ENCODE results near the gene MSLN. TPM values are rescaled to one million over a fixed set of nuclear protein-coding genes. Genes with fewer than 3 reads are reported as not detected.
A peak's percentile ranks its signal among the peaks of the same experiment; 100 is the strongest.

MSLN gene
- polyA plus RNA-seq, 5 donors = 9.5 to 33.2 (median 18.5) TPM

- DNase-seq = no peak
Observed at GRCh38 chr16:802461-802860, 41.9 kb downstream of the MSLN start.

- no peak for DNase-seq
Observed at GRCh38 chr16:802914-803753, 42.6 kb downstream of the MSLN start.

GRCh38 chr16:803754-804080 lies 43.2 kb downstream of the MSLN start:
- no peak for DNase-seq

GRCh38 chr16:804193-805048 lies 43.9 kb downstream of the MSLN start:
- DNase-seq = no peak

GRCh38 chr16:805474-805873 lies 44.9 kb downstream of the MSLN start:
- DNase-seq = no peak

GRCh38 chr16:807347-808084 lies 47.0 kb downstream of the MSLN start:
- DNase-seq = peak; percentile 87 to 88

GRCh38 chr16:808085-808386 lies 47.5 kb downstream of the MSLN start:
- DNase-seq = no peak

- DNase-seq = no peak
Observed at GRCh38 chr16:813204-813915, 52.8 kb downstream of the MSLN start.

- no peak for DNase-seq
Observed at GRCh38 chr16:813916-814412, 53.4 kb downstream of the MSLN start.

- DNase-seq = no peak
Observed at GRCh38 chr16:814974-815373, 54.4 kb downstream of the MSLN start.

- no peak for DNase-seq
Observed at GRCh38 chr16:815861-816260, 55.3 kb downstream of the MSLN start.

- no peak for DNase-seq
Observed at GRCh38 chr16:817001-817906, 56.7 kb downstream of the MSLN start.

GRCh38 chr16:818132-818531 lies 57.6 kb downstream of the MSLN start:
- DNase-seq = no peak

Other genes starting within 250 kb of the MSLN start
- gene CAPN15, start 233.0 kb upstream of the MSLN start, polyA plus RNA-seq (ENCODE audit: insufficient read depth in 1 of 5, insufficient read length in 5 of 5, low replicate concordance in 1 of 5) = 10 to 100 TPM; 13.0 to 39.5 (median 20.8) TPM
- gene PRR35, start 200.3 kb upstream of the MSLN start, polyA plus RNA-seq (ENCODE audit: insufficient read depth in 1 of 5, insufficient read length in 5 of 5, low replicate concordance in 1 of 5) = under 1 TPM in 1 of 5 donors, not detected in 4; 0.07 TPM
- gene NHLRC4, start 193.7 kb upstream of the MSLN start, polyA plus RNA-seq (ENCODE audit: insufficient read depth in 1 of 5, insufficient read length in 5 of 5, low replicate concordance in 1 of 5) = 1 to 10 TPM; 1.5 to 4.9 (median 2.9) TPM
- gene PIGQ, start 190.8 kb upstream of the MSLN start, polyA plus RNA-seq (ENCODE audit: insufficient read depth in 1 of 5, insufficient read length in 5 of 5, low replicate concordance in 1 of 5) = 10 to 100 TPM; 28.8 to 48.1 (median 35.6) TPM
- 10 to 100 TPM; 15.3 to 33.7 (median 22.9) TPM for gene RAB40C, start 170.7 kb upstream of the MSLN start, polyA plus RNA-seq (ENCODE audit: insufficient read depth in 1 of 5, insufficient read length in 5 of 5, low replicate concordance in 1 of 5)
- gene WFIKKN1, start 129.7 kb upstream of the MSLN start, polyA plus RNA-seq (ENCODE audit: insufficient read depth in 1 of 5, insufficient read length in 5 of 5, low replicate concordance in 1 of 5) = 1 to 10 TPM in 1 of 5 donors, under 1 TPM in 4; 0.20 to 1.2 (median 0.36) TPM
- gene METTL26, start 124.4 kb upstream of the MSLN start, polyA plus RNA-seq (ENCODE audit: insufficient read depth in 1 of 5, insufficient read length in 5 of 5, low replicate concordance in 1 of 5) = 10 to 100 TPM; 37.9 to 74.1 (median 49.3) TPM
- 10 to 100 TPM in 3 of 5 donors, 1 to 10 TPM in 2; 6.0 to 16.9 (median 10.4) TPM for gene MCRIP2, start 118.9 kb upstream of the MSLN start, polyA plus RNA-seq (ENCODE audit: insufficient read depth in 1 of 5, insufficient read length in 5 of 5, low replicate concordance in 1 of 5)
- 10 to 100 TPM; 31.5 to 52.8 (median 39.5) TPM for gene WDR90, start 111.4 kb upstream of the MSLN start, polyA plus RNA-seq (ENCODE audit: insufficient read depth in 1 of 5, insufficient read length in 5 of 5, low replicate concordance in 1 of 5)
- 100 to 1,000 TPM in 1 of 5 donors, 10 to 100 TPM in 4; 47.5 to 119 (median 70.3) TPM for gene RHOT2, start 92.6 kb upstream of the MSLN start, polyA plus RNA-seq (ENCODE audit: insufficient read depth in 1 of 5, insufficient read length in 5 of 5, low replicate concordance in 1 of 5)
- 1 to 10 TPM in 2 of 5 donors, under 1 TPM in 3; 0.38 to 1.8 (median 0.81) TPM for gene RHBDL1, start 85.1 kb upstream of the MSLN start, polyA plus RNA-seq (ENCODE audit: insufficient read depth in 1 of 5, insufficient read length in 5 of 5, low replicate concordance in 1 of 5)
- gene STUB1, start 80.3 kb upstream of the MSLN start, polyA plus RNA-seq (ENCODE audit: insufficient read depth in 1 of 5, insufficient read length in 5 of 5, low replicate concordance in 1 of 5) = 100 to 1,000 TPM in 2 of 5 donors, 10 to 100 TPM in 3; 83.8 to 142 (median 96.2) TPM
- gene JMJD8, start 76.4 kb upstream of the MSLN start, polyA plus RNA-seq (ENCODE audit: insufficient read depth in 1 of 5, insufficient read length in 5 of 5, low replicate concordance in 1 of 5) = 10 to 100 TPM; 39.5 to 69.5 (median 43.3) TPM
- gene WDR24, start 70.3 kb upstream of the MSLN start, polyA plus RNA-seq (ENCODE audit: insufficient read depth in 1 of 5, insufficient read length in 5 of 5, low replicate concordance in 1 of 5) = 10 to 100 TPM in 3 of 5 donors, 1 to 10 TPM in 2; 7.4 to 15.3 (median 11.7) TPM
- gene FBXL16, start 54.9 kb upstream of the MSLN start, polyA plus RNA-seq (ENCODE audit: insufficient read depth in 1 of 5, insufficient read length in 5 of 5, low replicate concordance in 1 of 5) = under 1 TPM; 0.30 to 0.75 (median 0.59) TPM
- gene METRN, start 45.6 kb upstream of the MSLN start, polyA plus RNA-seq (ENCODE audit: insufficient read depth in 1 of 5, insufficient read length in 5 of 5, low replicate concordance in 1 of 5) = 10 to 100 TPM in 3 of 5 donors, 1 to 10 TPM in 2; 6.7 to 44.0 (median 10.8) TPM
- 10 to 100 TPM in 3 of 5 donors, 1 to 10 TPM in 2; 5.3 to 22.5 (median 10.8) TPM for gene ANTKMT, start 39.6 kb upstream of the MSLN start, polyA plus RNA-seq (ENCODE audit: insufficient read depth in 1 of 5, insufficient read length in 5 of 5, low replicate concordance in 1 of 5)
- gene CCDC78, start 34.3 kb upstream of the MSLN start, polyA plus RNA-seq (ENCODE audit: insufficient read depth in 1 of 5, insufficient read length in 5 of 5, low replicate concordance in 1 of 5) = 10 to 100 TPM in 1 of 5 donors, 1 to 10 TPM in 4; 1.3 to 13.0 (median 6.3) TPM
- gene HAGHL, start 33.6 kb upstream of the MSLN start, polyA plus RNA-seq (ENCODE audit: insufficient read depth in 1 of 5, insufficient read length in 5 of 5, low replicate concordance in 1 of 5) = 1 to 10 TPM; 2.1 to 7.3 (median 3.5) TPM
- gene CIAO3, start 19.7 kb upstream of the MSLN start, polyA plus RNA-seq (ENCODE audit: insufficient read depth in 1 of 5, insufficient read length in 5 of 5, low replicate concordance in 1 of 5) = 10 to 100 TPM; 16.2 to 25.7 (median 16.8) TPM
- gene RPUSD1, start 27.6 kb downstream of the MSLN start, polyA plus RNA-seq (ENCODE audit: insufficient read depth in 1 of 5, insufficient read length in 5 of 5, low replicate concordance in 1 of 5) = 10 to 100 TPM in 3 of 5 donors, 1 to 10 TPM in 2; 8.3 to 19.2 (median 10.4) TPM
- gene CHTF18, start 27.9 kb downstream of the MSLN start, polyA plus RNA-seq (ENCODE audit: insufficient read depth in 1 of 5, insufficient read length in 5 of 5, low replicate concordance in 1 of 5) = 10 to 100 TPM; 16.8 to 31.0 (median 25.2) TPM
- gene GNG13, start 40.0 kb downstream of the MSLN start, polyA plus RNA-seq (ENCODE audit: insufficient read depth in 1 of 5, insufficient read length in 5 of 5, low replicate concordance in 1 of 5) = under 1 TPM in 1 of 5 donors, not detected in 4; 0.10 TPM
- gene LMF1, start 210.2 kb downstream of the MSLN start, polyA plus RNA-seq (ENCODE audit: insufficient read depth in 1 of 5, insufficient read length in 5 of 5, low replicate concordance in 1 of 5) = 10 to 100 TPM; 13.8 to 22.3 (median 20.2) TPM
- gene SOX8, start 221.0 kb downstream of the MSLN start, polyA plus RNA-seq (ENCODE audit: insufficient read depth in 1 of 5, insufficient read length in 5 of 5, low replicate concordance in 1 of 5) = 1 to 10 TPM; 1.9 to 6.5 (median 2.8) TPM